Thyroid gland (tissue), 4 donors: ENCODE data around the gene CTNNA2.

Experiments
- CTCF ChIP-seq, 6 experiments: fragments of 200-600 bp in 3 of 6; fragments of 450-650 bp in 3 of 6; sonication (generic) in 3 of 6; IDR thresholded peaks; one replicate each; pipeline ENCODE4 v1.5.1; 2016 to 2019; ENCODE audit warnings: antibody characterized with exemption in 6 of 6, mild to moderate bottlenecking in 2 of 6, inconsistent platforms in 1 of 6, moderate library complexity in 1 of 6
- POLR2A ChIP-seq, 2 donors: fragments of 450-650 bp; IDR thresholded peaks; one replicate each; pipeline ENCODE4 v1.6.1; 2017; ENCODE audit warnings: antibody characterized with exemption in 2 of 2, mild to moderate bottlenecking in 2 of 2, moderate library complexity in 1 of 2

- TF ChIP-seq POLR2A (IDR thresholded peaks at IDR 0.05): no peak
- TF ChIP-seq CTCF (IDR thresholded peaks at IDR 0.05): no peak
These were observed 51.2 kb downstream of the CTNNA2 start for GRCh38 chr2:79564065-79564464.
